Rectal smooth muscle tissue (tissue), 1 donor: ENCODE measurements around the gene PPTC7.
A peak's percentile ranks its signal among the peaks of the same experiment; 100 is the strongest.
"Not testable (repeated sequence)": the region's sequence is repeated elsewhere in the genome, so short reads cannot be mapped to it uniquely, and the experiment has no call there.

ENCODE experiments used
- H3K27ac ChIP-seq: one replicate; pipeline ENCODE4 v1.7.0; 2013; ENCODE audit warnings: low read depth, low read length, inconsistent platforms
- H3K27me3 ChIP-seq: one replicate; pipeline ENCODE4 v1.7.0; 2013; ENCODE audit warnings: low read length; ENCODE audit not compliant: control insufficient read depth, insufficient read depth
- H3K36me3 ChIP-seq: one replicate; pipeline ENCODE4 v1.7.0; 2013; ENCODE audit warnings: low read length; ENCODE audit not compliant: control insufficient read depth, insufficient read depth
- H3K4me1 ChIP-seq: one replicate; pipeline ENCODE4 v1.7.0; 2013; ENCODE audit warnings: low read length; ENCODE audit not compliant: control insufficient read depth, insufficient read depth
- H3K4me3 ChIP-seq: one replicate; pipeline ENCODE4 v1.7.0; 2013; ENCODE audit warnings: low read length
- H3K9ac ChIP-seq: one replicate; pipeline ENCODE4 v1.7.0; 2013; ENCODE audit warnings: low read length

The PPTC7 gene

DNA sequence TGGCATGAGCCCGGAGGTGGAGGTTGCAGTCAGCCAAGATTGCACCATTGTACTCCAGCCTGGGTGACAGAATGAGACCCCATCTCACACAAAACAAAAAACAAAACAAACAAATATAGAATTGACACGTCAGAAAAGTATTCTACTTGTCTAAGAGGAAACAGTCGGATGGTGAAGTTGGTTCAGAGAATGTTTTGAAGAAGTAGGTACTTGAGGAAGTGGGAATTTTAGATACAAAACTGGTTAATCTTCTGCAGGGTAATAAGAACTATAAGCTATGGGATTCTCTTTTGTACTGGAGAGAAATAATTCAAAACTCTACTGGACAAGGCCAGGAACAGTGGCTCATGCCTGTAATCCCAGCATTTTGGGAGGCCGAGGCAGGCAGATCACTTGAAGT lies 16.2 kb upstream of the PPTC7 start:
- Histone ChIP-seq H3K27me3 (no peaks in the 10 kb centered on the region), H3K36me3 (no peaks in the 10 kb centered on the region), H3K9ac (no peak overlapping the region), H3K27ac (no peak overlapping the region), H3K4me1 (no peaks in the 10 kb centered on the region), H3K4me3 (no peak overlapping the region)

- H3K36me3 ChIP-seq = no peaks in the 10 kb centered on the region
- H3K4me1 ChIP-seq = no peaks in the 10 kb centered on the region
- H3K27ac ChIP-seq = no peak overlapping the region
- H3K9ac ChIP-seq = no peak overlapping the region
- no peaks in the 10 kb centered on the region for H3K27me3 ChIP-seq
- no peak overlapping the region for H3K4me3 ChIP-seq
These were observed 14.8 kb upstream of the PPTC7 start for GRCh38 chr12:110597885-110598284.

GRCh38 chr12:110592919-110593318 lies 9.8 kb upstream of the PPTC7 start:
- not testable (repeated sequence) for H3K36me3 ChIP-seq, H3K9ac ChIP-seq, H3K27me3 ChIP-seq, H3K4me3 ChIP-seq, H3K27ac ChIP-seq, H3K4me1 ChIP-seq

DNA sequence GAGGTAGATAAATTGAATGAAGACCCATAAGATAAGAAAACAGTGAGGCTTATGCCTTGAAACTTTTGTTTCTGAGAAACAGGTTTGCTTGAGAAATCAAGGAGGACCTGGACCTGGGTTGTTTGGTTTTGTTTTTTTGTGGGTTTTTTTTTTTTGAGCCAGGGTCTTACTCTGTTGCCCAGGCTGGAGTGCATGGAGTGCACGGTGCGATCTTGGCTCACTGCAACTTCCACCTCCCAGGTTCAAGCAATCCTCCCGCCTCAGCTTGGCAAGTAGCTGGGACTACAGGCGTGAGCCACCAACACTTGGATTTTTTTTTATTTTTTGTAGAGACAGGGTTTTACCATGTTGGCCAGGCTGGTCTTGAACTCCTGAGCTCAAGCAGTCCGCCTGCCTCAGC lies 9.0 kb upstream of the PPTC7 start:
- H3K27ac ChIP-seq = no peak overlapping the region
- H3K4me1 ChIP-seq = peaks cover 2% of the 10 kb centered on the region
- no peaks in the 10 kb centered on the region for H3K36me3 ChIP-seq
- H3K4me3 ChIP-seq = no peak overlapping the region
- H3K9ac ChIP-seq = no peak overlapping the region
- H3K27me3 ChIP-seq = no peaks in the 10 kb centered on the region

DNA sequence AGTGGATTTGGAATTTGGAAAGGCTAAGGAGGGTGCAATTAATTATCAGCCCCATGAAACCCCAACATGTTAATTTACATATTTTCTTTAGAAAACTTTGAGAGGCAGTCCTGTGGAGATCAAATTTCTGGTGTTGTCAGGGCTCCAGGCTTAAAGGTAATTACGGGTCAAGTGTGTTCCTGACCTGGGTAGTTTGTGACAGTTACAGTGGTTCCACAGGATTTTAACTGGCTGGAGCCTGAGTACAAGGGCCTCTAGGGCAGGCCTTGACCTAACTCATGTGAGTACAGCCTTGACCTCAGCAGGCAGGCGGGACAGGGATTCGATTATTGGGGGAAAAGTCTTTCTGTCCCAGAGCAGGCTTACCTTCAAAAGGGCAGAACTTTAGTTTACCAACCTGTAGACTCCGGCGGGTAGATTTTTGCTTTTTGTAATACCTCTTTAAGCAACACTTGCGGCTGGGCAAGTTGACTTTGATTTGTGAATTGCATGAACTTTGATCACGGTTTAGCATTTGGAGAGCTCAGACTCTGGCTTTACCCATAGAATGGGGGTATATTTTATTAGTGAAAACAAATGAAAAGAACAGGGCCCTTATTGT lies 8.4 kb upstream of the PPTC7 start:
- Histone ChIP-seq H3K27ac (peak overlapping the region; percentile 3), H3K9ac (no peak overlapping the region)

GRCh38 chr12:110590806-110591326 lies 7.7 kb upstream of the PPTC7 start:
- Histone ChIP-seq H3K4me1 (peaks cover 4% of the 10 kb centered on the region), H3K27ac (peak overlapping the region; percentile 3), H3K4me3 (no peak overlapping the region)

More for the DNA sequence above, 8.4 kb upstream of the PPTC7 start:
- Histone ChIP-seq H3K27me3 (no peaks in the 10 kb centered on the region), H3K36me3 (no peaks in the 10 kb centered on the region), H3K4me1 (peaks cover 2% of the 10 kb centered on the region), H3K4me3 (no peak overlapping the region)

GRCh38 chr12:110590059-110590458 lies 6.9 kb upstream of the PPTC7 start:
- Histone ChIP-seq H3K27me3 (no peaks in the 10 kb centered on the region), H3K4me3 (no peak overlapping the region), H3K36me3 (no peaks in the 10 kb centered on the region), H3K27ac (no peak overlapping the region), H3K4me1 (peaks cover 10% of the 10 kb centered on the region), H3K9ac (no peak overlapping the region)

More at GRCh38 chr12:110590806-110591326, 7.7 kb upstream of the PPTC7 start:
- Histone ChIP-seq H3K36me3 (no peaks in the 10 kb centered on the region), H3K9ac (no peak overlapping the region), H3K27me3 (no peaks in the 10 kb centered on the region)

- not testable (repeated sequence) for H3K27ac ChIP-seq, H3K36me3 ChIP-seq, H3K9ac ChIP-seq, H3K4me3 ChIP-seq, H3K27me3 ChIP-seq
- H3K4me1 ChIP-seq = peaks cover 20% of the 10 kb centered on the region
These were observed 4.0 kb upstream of the PPTC7 start for GRCh38 chr12:110587102-110587501.

DNA sequence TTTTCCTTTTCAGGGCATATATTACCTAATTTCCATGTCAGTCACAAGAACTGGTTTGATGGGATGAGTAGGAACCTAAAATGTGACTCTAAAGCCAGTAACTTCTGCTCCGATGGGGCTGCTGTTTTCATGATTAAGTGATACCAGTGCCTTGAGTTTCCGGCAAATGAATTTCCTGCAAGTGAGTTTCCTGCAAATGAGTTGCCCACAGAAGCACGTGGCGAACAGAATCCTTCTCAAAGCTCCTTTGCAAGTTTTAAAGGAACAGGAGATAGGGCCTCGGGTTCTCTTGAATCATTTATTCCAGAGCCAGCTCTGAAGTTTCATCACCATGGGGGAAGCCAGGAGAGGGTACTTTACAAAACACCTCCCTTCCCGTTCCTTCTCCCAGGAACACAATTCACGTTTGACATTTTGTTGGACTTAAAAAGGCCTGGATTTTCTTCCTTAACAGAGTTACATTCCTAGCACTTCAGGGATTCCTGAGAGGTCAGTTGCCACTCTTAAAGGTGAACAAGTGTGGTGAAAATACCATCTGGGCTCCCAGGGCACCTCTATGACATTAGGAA lies 2.2 kb upstream of the PPTC7 start:
- H3K9ac ChIP-seq = no peak overlapping the region
- H3K27ac ChIP-seq = peak overlapping the region; percentile 56
- peaks cover 3% of the 10 kb centered on the region for H3K36me3 ChIP-seq
- no peak overlapping the region for H3K4me3 ChIP-seq
- H3K4me1 ChIP-seq = peaks cover 20% of the 10 kb centered on the region
- H3K27me3 ChIP-seq = no peaks in the 10 kb centered on the region

DNA sequence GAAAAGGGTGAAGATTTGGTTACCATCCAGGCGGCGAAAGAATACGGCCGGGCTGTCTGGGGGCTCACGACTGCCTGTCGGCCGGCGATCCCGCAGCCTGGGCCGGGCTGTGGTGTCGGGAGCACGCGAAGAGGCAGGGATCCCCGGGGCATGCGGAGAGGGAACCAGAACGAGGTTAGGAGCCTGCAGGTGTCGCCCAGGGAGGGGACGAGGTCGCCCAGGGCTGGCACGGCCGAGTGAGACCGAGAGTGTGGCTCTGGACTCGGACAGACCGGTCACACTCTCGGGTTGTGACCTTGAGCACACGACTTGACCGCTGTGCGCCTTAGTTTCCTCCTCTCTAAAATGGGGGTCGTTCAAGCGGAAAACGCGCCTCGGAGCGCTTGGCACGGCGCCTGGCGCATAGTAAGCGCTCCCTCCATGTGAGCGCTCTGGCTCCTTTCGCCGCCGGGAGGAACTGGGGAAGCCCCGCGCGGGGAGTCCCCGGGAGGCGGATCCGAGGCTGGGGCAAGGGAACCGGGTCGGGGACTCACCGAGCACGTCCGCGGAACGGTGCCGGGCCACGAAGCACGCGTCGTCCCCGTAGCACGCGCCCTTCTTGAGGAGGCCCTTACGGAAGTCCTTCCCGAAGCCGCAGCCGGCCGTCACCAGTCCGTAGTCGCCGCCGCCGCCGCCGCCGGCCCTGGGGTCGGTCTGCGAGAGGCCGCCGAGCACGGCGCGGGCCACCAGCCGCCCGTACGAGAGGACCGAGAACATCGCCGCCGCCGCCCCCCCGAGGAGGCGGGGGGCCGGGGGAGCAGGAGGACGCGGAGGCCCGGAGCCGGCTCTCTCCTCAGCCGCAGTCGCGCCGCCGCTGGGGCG lies 612 bp downstream of the PPTC7 start:
- H3K36me3 ChIP-seq = peaks cover 3% of the 10 kb centered on the region
- peaks cover 27% of the 10 kb centered on the region for H3K4me1 ChIP-seq
- peak overlapping the region; percentile 97 for H3K9ac ChIP-seq
- peak overlapping the region; percentile 89 for H3K27ac ChIP-seq
- no peaks in the 10 kb centered on the region for H3K27me3 ChIP-seq
- H3K4me3 ChIP-seq = peak overlapping the region; percentile 97

DNA sequence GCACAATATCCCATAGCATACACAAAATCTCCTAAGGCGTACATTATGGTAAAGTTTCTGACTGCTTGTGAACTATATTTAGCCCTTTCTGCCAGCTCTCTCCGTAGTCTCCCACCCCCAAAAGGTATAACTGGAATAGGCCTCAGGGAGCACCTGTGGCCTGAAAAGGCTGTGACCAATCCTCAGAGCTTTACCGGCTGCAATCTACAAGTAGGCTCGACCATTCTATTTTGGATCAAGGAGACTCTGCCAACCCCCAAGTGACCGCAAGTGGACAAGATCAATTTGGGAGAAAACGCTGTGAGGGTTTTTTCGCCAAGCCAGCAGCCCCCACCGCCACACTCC lies 1.2 kb downstream of the PPTC7 start:
- peaks cover 27% of the 10 kb centered on the region for H3K4me1 ChIP-seq
- H3K4me3 ChIP-seq = peak overlapping the region; percentile 97
- peaks cover 3% of the 10 kb centered on the region for H3K36me3 ChIP-seq
- peak overlapping the region; percentile 97 for H3K9ac ChIP-seq
- H3K27ac ChIP-seq = peak overlapping the region; percentile 89
- H3K27me3 ChIP-seq = no peaks in the 10 kb centered on the region

GRCh38 chr12:110579535-110580253 lies 3.4 kb downstream of the PPTC7 start:
- Histone ChIP-seq H3K4me3 (no peak overlapping the region), H3K36me3 (peaks cover 3% of the 10 kb centered on the region), H3K27ac (no peak overlapping the region), H3K9ac (no peak overlapping the region), H3K27me3 (no peaks in the 10 kb centered on the region), H3K4me1 (peaks cover 21% of the 10 kb centered on the region)
